ENCODE results near the gene ZNF774. TPM values are rescaled to one million over a fixed set of nuclear protein-coding genes. Genes with fewer than 3 reads are reported as not detected.
A peak's percentile ranks its signal among the peaks of the same experiment; 100 is the strongest.

ZNF774 gene
- total RNA-seq, 1 donor = under 0.01 TPM

DNA sequence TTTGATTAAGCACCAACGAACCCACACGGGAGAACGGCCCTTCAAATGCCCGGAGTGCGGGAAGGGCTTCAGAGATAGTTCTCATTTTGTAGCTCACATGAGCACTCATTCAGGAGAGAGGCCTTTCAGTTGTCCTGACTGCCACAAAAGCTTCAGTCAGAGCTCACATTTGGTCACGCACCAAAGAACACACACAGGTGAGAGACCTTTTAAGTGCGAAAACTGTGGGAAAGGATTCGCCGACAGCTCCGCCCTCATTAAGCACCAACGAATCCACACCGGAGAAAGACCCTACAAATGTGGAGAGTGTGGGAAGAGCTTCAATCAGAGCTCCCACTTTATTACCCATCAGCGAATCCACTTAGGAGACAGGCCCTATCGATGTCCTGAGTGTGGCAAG lies 8.7 kb downstream of the ZNF774 start:
- H3K4me1 ChIP-seq (ENCODE audit: insufficient read depth, low read length) = peaks cover 13% of the 10 kb centered on the region
- no peaks in the 10 kb centered on the region for H3K9me3 ChIP-seq (ENCODE audit: low read depth, low read length)
- H3K27me3 ChIP-seq (ENCODE audit: insufficient read depth, low read length) = no peaks in the 10 kb centered on the region
- H3K4me3 ChIP-seq (ENCODE audit: low read length) = no peak overlapping the region

GRCh38 chr15:90362936-90363212 lies 10.8 kb downstream of the ZNF774 start:
- Histone ChIP-seq H3K4me3 (ENCODE audit: low read length) (no peak overlapping the region), H3K27me3 (ENCODE audit: insufficient read depth, low read length) (no peaks in the 10 kb centered on the region), H3K4me1 (ENCODE audit: insufficient read depth, low read length) (peaks cover 25% of the 10 kb centered on the region)

GRCh38 chr15:90364251-90364650 lies 12.2 kb downstream of the ZNF774 start:
- Histone ChIP-seq H3K9me3 (ENCODE audit: low read depth, low read length) (no peaks in the 10 kb centered on the region), H3K4me1 (ENCODE audit: insufficient read depth, low read length) (peaks cover 30% of the 10 kb centered on the region), H3K27me3 (ENCODE audit: insufficient read depth, low read length) (no peaks in the 10 kb centered on the region), H3K4me3 (ENCODE audit: low read length) (no peak overlapping the region)

More at GRCh38 chr15:90362936-90363212, 10.8 kb downstream of the ZNF774 start:
- no peaks in the 10 kb centered on the region for H3K9me3 ChIP-seq (ENCODE audit: low read depth, low read length)

GRCh38 chr15:90365414-90366055 lies 13.5 kb downstream of the ZNF774 start:
- Histone ChIP-seq H3K4me3 (ENCODE audit: low read length) (no peak overlapping the region), H3K9me3 (ENCODE audit: low read depth, low read length) (no peaks in the 10 kb centered on the region), H3K4me1 (ENCODE audit: insufficient read depth, low read length) (peaks cover 34% of the 10 kb centered on the region), H3K27me3 (ENCODE audit: insufficient read depth, low read length) (no peaks in the 10 kb centered on the region)

DNA sequence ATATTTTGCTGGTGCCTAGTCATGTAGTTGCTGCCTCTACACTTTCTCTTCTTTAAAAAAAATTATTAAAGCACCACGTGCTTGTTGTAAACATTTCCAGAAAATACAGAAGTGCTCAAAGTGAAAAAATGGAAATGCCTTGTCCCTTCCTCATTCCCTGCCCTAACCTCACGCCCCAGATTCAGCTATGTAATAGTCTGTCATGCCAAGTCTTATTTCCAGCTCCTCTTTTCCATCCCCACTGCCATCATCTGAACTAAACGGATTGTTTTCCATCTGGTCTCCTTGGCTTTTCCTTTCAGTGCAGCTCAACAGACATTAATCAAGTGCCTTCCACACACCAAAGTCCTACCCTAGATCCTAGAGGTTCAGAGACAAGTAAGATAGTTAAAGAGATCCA lies 15.5 kb downstream of the ZNF774 start:
- H3K4me1 ChIP-seq (ENCODE audit: insufficient read depth, low read length) = peaks cover 25% of the 10 kb centered on the region
- H3K27me3 ChIP-seq (ENCODE audit: insufficient read depth, low read length) = no peaks in the 10 kb centered on the region
- no peak overlapping the region for H3K4me3 ChIP-seq (ENCODE audit: low read length)
- H3K9me3 ChIP-seq (ENCODE audit: low read depth, low read length) = no peaks in the 10 kb centered on the region

GRCh38 chr15:90375071-90375470 lies 23.0 kb downstream of the ZNF774 start:
- Histone ChIP-seq H3K27me3 (ENCODE audit: insufficient read depth, low read length) (no peaks in the 10 kb centered on the region), H3K9me3 (ENCODE audit: low read depth, low read length) (no peaks in the 10 kb centered on the region), H3K4me1 (ENCODE audit: insufficient read depth, low read length) (peaks cover 25% of the 10 kb centered on the region), H3K4me3 (ENCODE audit: low read length) (no peak overlapping the region)

DNA sequence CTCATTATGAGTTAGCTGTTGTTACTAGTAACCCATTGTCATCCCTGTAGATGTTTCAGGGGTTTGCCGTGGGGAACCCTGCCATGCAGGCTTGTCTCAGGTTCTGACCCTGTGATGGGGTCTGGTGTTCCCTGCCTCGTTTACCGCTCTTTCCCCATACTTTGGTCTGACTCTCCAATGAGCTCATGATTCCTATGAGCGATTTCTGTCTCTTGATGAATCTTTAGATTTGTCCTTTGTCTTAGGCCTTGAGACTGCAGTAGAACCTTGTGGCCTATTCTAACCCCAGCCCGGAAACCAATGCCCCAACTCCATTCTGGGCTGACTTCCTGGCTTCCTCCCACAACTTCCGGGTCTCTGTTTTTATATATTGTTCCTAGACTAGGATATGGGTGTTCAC lies 24.7 kb downstream of the ZNF774 start:
- Histone ChIP-seq H3K9me3 (ENCODE audit: low read depth, low read length) (no peaks in the 10 kb centered on the region), H3K27me3 (ENCODE audit: insufficient read depth, low read length) (no peaks in the 10 kb centered on the region), H3K4me1 (ENCODE audit: insufficient read depth, low read length) (peaks cover 21% of the 10 kb centered on the region), H3K4me3 (ENCODE audit: low read length) (no peak overlapping the region)

- Histone ChIP-seq H3K9me3 (ENCODE audit: low read depth, low read length) (no peaks in the 10 kb centered on the region), H3K4me3 (ENCODE audit: low read length) (no peak overlapping the region), H3K27me3 (ENCODE audit: insufficient read depth, low read length) (no peaks in the 10 kb centered on the region), H3K4me1 (ENCODE audit: insufficient read depth, low read length) (peaks cover 21% of the 10 kb centered on the region)
These were observed 27.2 kb downstream of the ZNF774 start for GRCh38 chr15:90379263-90379662.

- Histone ChIP-seq H3K4me1 (ENCODE audit: insufficient read depth, low read length) (peaks cover 10% of the 10 kb centered on the region), H3K27me3 (ENCODE audit: insufficient read depth, low read length) (no peaks in the 10 kb centered on the region), H3K9me3 (ENCODE audit: low read depth, low read length) (no peaks in the 10 kb centered on the region), H3K4me3 (ENCODE audit: low read length) (no peak overlapping the region)
These were observed 29.4 kb downstream of the ZNF774 start for GRCh38 chr15:90381515-90381914.

DNA sequence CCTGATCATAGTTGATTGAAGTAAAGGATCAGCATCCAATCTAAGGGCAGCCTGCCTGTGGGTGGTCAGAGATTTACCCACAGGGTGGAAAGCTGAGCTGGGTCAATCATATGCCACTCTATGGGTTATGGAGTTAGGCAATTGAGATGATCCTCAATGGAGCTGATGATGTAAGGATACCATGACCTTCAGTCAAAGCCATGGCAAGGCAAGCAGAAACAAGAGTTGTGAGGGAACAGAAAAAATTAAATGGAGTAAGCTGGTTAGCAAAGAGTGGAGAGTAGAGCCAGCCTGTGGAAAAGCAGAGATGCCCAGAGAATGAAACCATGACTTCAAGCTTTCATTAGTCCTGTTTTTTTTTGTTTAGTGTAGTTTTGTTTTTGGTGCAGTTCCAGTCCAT lies 30.2 kb downstream of the ZNF774 start:
- Histone ChIP-seq H3K9me3 (ENCODE audit: low read depth, low read length) (no peaks in the 10 kb centered on the region), H3K27me3 (ENCODE audit: insufficient read depth, low read length) (no peaks in the 10 kb centered on the region), H3K4me3 (ENCODE audit: low read length) (no peak overlapping the region), H3K4me1 (ENCODE audit: insufficient read depth, low read length) (peaks cover 5% of the 10 kb centered on the region)

- no peaks in the 10 kb centered on the region for H3K27me3 ChIP-seq (ENCODE audit: insufficient read depth, low read length)
- no peak overlapping the region for H3K4me3 ChIP-seq (ENCODE audit: low read length)
- no peaks in the 10 kb centered on the region for H3K9me3 ChIP-seq (ENCODE audit: low read depth, low read length)
- peaks cover 29% of the 10 kb centered on the region for H3K4me1 ChIP-seq (ENCODE audit: insufficient read depth, low read length)
These were observed 34.1 kb downstream of the ZNF774 start for GRCh38 chr15:90386221-90386620.

GRCh38 chr15:90387534-90388461 lies 35.7 kb downstream of the ZNF774 start, which contains the start of gene IQGAP1:
Gene IQGAP1, plus strand, starts transcription at chr15:90388242. Its CDS starts 100 bp downstream, at chr15:90388342.
- no peaks in the 10 kb centered on the region for H3K9me3 ChIP-seq (ENCODE audit: low read depth, low read length)
- no peaks in the 10 kb centered on the region for H3K27me3 ChIP-seq (ENCODE audit: insufficient read depth, low read length)
- peak within 1 kb of the TSS; percentile 68 for H3K4me3 ChIP-seq (ENCODE audit: low read length)
- H3K4me1 ChIP-seq (ENCODE audit: insufficient read depth, low read length) = peaks cover 43% of the 10 kb centered on the region

DNA sequence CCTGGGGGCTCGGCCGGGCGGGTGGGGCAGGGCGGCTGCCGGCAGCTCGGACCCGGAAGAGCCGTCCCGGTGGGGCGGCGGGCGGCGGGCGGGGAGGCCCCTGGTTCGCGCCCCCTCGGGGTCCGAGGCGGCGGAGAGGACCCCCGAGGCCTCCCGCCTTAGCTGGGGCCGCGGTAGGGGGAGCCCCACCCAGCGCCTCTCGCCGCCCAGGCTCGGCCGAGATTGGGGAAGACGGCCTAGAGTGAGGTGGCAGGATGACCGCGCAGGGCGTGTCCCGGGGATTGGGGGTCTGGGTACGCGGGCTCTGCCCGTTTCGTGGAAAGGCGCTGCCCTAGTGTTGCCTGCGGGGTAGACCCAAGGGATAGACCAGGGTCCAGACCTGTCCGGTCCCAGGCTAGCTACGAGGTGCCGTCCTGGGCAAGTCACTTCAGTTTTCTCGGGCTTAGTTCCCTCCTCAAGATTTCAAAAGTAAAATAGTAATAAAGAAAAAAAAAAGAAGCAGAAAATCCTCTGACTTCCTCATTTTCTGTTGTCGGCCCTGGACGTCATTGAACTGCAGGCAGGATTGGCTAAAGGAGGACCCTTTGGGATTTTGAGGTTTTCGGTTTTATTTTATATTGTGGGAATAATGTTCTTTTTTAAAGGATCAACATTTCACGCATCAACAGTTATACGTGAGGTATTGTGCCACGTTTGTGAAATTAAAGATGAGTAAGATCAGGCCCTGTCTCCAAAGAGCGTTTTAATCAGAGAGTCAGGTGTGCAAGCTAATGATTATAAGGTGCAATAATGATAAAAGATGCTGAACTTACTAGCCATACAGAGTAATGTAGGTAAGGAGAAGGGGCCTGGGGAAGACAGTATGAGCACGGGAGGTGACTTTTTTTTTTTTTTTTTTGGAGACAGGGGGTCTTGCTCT lies 36.6 kb downstream of the ZNF774 start:
- Histone ChIP-seq H3K9me3 (ENCODE audit: low read depth, low read length) (no peaks in the 10 kb centered on the region), H3K4me3 (ENCODE audit: low read length) (peak overlapping the region; percentile 68), H3K27me3 (ENCODE audit: insufficient read depth, low read length) (no peaks in the 10 kb centered on the region), H3K4me1 (ENCODE audit: insufficient read depth, low read length) (peaks cover 52% of the 10 kb centered on the region)

DNA sequence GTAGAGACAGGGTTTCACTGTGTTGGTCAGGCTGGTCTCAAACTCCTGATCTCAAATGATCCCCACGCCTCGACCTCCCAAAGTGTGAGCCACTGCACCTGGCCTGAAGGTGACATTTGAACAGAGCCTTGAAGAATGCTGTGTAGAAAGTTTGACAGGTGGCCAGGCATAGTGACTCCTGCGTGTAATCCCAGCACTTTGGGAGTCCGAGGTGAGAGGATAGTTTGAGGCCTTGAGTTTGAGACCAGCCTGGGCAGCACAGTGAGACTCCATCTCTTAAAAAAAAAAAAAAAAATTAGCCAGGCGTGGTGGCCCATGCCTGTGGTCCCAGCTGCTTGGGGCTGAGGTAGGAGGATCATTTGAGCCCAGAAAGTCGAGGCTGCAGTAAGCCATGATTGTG lies 37.4 kb downstream of the ZNF774 start:
- Histone ChIP-seq H3K9me3 (ENCODE audit: low read depth, low read length) (no peaks in the 10 kb centered on the region), H3K4me1 (ENCODE audit: insufficient read depth, low read length) (peaks cover 60% of the 10 kb centered on the region), H3K4me3 (ENCODE audit: low read length) (peak overlapping the region; percentile 68), H3K27me3 (ENCODE audit: insufficient read depth, low read length) (no peaks in the 10 kb centered on the region)

DNA sequence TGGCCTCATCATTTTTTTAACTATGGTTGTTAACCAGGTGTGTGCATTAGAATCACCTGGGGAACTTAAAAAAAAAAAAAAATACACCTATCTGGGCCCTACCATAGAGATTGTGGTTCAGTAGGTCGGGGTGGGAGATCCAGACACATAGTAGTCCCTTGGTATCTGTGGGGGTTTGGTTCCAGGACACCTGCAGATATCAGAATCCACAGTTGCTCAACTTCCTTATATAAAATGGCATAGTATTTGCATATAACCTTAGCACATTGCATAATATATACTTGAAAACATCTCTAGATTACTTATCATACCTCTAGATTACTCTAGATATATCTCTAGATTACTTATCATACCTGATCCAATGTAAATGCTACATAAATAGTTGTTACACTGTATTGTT lies 41.0 kb downstream of the ZNF774 start:
- H3K27me3 ChIP-seq (ENCODE audit: insufficient read depth, low read length) = no peaks in the 10 kb centered on the region
- H3K4me3 ChIP-seq (ENCODE audit: low read length) = no peak overlapping the region
- H3K4me1 ChIP-seq (ENCODE audit: insufficient read depth, low read length) = peaks cover 83% of the 10 kb centered on the region
- no peaks in the 10 kb centered on the region for H3K9me3 ChIP-seq (ENCODE audit: low read depth, low read length)
